Measurements from ENCODE around the gene CFHR4.

DNA sequence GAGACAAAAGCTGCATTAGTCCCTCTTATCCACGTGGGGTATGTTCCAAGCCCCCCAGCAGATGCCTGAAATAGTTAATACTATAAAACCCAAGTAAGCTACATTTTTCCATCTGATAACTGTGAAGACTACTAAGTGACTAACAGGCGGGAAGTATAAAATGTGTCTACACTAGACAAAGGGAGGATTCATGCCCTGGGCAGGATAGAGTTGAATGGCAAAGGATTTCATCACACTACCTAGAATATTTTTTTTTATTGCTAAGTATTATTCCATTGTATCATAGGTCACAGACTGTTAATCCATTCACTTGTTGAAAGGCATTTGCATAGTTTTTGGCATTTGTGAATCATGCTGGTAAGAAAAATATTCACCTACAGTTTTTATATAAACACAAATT, 26.4 kb upstream of the CFHR4 start:
- TF ChIP-seq POLR2A (IDR thresholded peaks at IDR 0.05), result no peak
- TF ChIP-seq, protein P1, sequence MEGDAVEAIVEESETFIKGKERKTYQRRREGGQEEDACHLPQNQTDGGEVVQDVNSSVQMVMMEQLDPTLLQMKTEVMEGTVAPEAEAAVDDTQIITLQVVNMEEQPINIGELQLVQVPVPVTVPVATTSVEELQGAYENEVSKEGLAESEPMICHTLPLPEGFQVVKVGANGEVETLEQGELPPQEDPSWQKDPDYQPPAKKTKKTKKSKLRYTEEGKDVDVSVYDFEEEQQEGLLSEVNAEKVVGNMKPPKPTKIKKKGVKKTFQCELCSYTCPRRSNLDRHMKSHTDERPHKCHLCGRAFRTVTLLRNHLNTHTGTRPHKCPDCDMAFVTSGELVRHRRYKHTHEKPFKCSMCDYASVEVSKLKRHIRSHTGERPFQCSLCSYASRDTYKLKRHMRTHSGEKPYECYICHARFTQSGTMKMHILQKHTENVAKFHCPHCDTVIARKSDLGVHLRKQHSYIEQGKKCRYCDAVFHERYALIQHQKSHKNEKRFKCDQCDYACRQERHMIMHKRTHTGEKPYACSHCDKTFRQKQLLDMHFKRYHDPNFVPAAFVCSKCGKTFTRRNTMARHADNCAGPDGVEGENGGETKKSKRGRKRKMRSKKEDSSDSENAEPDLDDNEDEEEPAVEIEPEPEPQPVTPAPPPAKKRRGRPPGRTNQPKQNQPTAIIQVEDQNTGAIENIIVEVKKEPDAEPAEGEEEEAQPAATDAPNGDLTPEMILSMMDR (IDR thresholded peaks at IDR 0.05), result no peak
